ENCODE measurements around the gene ELK1.

DNA sequence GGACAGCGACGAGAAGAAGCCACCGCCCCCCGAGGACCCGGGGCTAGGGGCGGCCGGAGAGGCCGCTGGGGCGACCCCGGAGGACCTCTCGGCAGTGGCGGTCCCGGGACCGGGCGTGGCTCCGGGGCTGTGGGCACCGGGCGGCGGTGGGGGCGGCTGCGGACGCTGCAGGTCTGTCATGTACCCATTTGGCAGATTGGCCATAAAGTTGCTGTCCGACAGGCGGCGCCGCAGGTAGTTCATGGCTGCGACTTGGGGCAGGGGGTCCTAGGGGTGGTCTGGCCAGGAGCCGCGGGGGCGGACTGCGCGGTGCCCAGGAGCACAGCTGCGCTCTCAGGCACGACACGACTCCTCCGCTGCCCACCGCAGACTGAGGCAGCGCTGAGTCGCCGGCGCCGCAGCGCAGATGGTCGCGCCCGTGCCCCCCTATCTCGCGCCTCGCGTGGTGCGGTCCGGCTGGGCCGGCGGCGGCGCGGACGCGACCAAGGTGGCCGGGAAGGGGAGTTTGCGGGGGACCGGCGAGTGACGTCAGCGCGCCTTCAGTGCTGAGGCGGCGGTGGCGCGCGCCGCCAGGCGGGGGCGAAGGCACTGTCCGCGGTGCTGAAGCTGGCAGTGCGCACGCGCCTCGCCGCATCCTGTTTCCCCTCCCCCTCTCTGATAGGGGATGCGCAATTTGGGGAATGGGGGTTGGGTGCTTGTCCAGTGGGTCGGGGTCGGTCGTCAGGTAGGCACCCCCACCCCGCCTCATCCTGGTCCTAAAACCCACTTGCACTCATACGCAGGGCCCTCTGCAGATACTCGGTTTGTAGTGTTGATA is 30.7 kb downstream of the ELK1 start, which contains the start of gene SYN1:
- TF ChIP-seq, protein P1, sequence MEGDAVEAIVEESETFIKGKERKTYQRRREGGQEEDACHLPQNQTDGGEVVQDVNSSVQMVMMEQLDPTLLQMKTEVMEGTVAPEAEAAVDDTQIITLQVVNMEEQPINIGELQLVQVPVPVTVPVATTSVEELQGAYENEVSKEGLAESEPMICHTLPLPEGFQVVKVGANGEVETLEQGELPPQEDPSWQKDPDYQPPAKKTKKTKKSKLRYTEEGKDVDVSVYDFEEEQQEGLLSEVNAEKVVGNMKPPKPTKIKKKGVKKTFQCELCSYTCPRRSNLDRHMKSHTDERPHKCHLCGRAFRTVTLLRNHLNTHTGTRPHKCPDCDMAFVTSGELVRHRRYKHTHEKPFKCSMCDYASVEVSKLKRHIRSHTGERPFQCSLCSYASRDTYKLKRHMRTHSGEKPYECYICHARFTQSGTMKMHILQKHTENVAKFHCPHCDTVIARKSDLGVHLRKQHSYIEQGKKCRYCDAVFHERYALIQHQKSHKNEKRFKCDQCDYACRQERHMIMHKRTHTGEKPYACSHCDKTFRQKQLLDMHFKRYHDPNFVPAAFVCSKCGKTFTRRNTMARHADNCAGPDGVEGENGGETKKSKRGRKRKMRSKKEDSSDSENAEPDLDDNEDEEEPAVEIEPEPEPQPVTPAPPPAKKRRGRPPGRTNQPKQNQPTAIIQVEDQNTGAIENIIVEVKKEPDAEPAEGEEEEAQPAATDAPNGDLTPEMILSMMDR (IDR thresholded peaks at IDR 0.05; ENCODE audit: insufficient read depth, low read length, poor library complexity, severe bottlenecking) = peak; percentile 12
- TF ChIP-seq EZH2phosphoT487 (conservative IDR thresholded peaks at IDR 0.05; ENCODE audit: low read length) = no peak
